Ecto neural progenitor cell (in vitro differentiated cells): Measurements from ENCODE around the gene GNPNAT1.
"Not testable (repeated sequence)": the region's sequence is repeated elsewhere in the genome, so short reads cannot be mapped to it uniquely, and the experiment has no call there.

Experiments
- DNase-seq: peaks from one replicate; pipeline ENCODE4 v3.0.0-alpha.2; 2018; ENCODE audit warnings: low spot score

The GNPNAT1 gene

GRCh38 chr14:52729585-52729924 lies 61.9 kb downstream of the GNPNAT1 start:
- no peak for DNase-seq

GRCh38 chr14:52729035-52729434 lies 62.4 kb downstream of the GNPNAT1 start:
- DNase-seq = not testable (repeated sequence)

GRCh38 chr14:52727509-52727908 lies 63.9 kb downstream of the GNPNAT1 start:
- not testable (repeated sequence) for DNase-seq
